Measurements from ENCODE around the gene MYO1D.

MYO1D gene

DNA sequence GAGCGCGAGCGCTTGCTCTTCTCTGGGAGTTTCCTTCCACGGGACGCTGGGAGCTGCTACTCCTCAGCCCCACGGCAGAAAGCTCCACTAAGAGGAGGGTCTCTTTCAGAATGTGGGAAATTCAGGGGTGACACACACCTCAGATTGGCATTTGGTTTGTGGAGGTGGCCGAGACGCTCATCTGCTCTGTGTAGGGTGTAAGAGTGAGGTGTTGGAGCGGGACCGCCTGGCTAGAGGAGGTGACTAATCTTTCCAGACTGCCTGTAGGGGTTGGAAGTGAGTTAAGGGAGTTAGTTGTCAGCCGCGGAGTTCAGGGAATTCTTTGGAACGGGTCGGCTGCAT is 431.9 kb downstream of the MYO1D start:
- peak; percentile 20 to 61 for DNase-seq

DNA sequence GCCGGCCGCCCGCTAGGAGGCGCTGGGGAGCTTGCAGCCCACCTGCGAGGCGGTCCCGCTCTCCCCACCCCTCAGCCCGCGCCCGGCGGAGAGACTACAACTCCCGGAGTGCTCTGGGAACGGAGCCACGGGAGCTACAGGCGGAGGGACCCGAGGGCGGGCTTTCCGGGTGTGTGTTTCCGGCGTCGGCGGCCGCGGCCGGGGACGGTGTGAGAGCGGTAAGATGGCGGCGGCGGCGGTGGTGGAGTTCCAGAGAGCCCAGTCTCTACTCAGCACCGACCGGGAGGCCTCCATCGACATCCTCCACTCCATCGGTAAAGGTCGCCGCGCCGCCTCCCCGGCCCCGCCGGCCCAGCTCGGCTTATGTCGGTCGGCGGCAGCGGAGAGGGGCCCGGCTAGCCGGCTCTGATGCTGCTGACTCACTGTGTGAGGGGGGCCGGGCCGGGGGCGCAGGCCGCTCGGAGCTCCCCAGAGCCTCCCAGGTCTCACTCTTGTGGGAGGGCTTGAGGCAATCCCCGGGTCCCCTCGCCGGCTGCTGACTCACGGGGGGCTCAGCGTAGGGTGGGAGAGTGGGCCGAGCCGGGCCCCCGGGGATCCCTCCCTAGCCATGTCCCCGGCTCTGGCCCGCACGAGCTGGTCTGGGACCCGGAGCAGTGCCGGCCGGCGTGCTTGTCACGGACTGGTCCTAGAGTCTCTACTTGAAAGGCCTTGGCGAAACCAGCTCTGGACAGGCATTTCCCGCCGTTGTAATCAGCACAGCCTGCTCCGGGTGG is 432.4 kb downstream of the MYO1D start, which contains the start of gene PSMD11:
TSS of gene PSMD11 (plus strand) at position 210 of the 773 bp plus-strand sequence. CDS start at position 224, 14 bp downstream.
- DNase-seq, result peak; percentile 93

DNA sequence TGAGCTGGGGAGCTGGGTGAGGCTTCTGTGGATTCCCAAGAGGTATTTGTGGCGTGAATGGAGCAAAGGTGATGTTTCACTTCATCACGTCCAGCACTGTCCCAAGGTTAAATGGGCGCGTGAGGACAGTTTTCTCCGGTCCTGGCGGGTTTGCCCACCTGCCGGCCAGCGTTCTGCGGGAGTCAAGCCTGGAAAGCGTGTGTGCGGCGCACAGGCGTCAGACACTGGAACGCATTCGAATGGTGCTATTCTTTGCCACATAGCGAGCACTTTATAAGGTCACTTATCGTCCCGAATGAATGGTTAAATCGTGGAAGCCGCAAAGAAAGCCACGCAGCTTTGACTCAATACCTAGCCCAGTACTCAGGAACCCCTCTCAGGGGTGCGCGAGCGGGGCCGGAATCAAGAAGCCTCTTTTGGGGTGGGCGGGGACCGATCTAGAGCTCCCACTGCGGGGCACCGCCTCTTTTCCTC is 433.1 kb downstream of the MYO1D start:
- no peak for DNase-seq

Data from Kasumi-1 (cell line).